GM12878 (cell line): ENCODE data around the gene PDGFD. TPM values are rescaled to one million over a fixed set of nuclear protein-coding genes. Genes with fewer than 3 reads are reported as not detected.

Experiments
- ATAC-seq: fragments of 200-7000 bp; cut with Tn5 transposase; 3 replicates; pipeline ENCODE4 v1.9.1; 2020; ENCODE audit warnings: mild to moderate bottlenecking, moderate library complexity
- BruUV-seq: library from RNA; stranded (reverse); fragments of 400-500 nt; replicated peaks from 2 replicates; lab custom pipeline; 2021; lab: Mats Ljungman, UMichigan
- CTCF ChIA-PET: fragments of 300-600 bp; sonication (Branson Sonifier 250); formaldehyde crosslinking; extraction: SDS; loops from one replicate; lab custom pipeline; 2021; ENCODE audit warnings: inconsistent platforms; lab: Yijun Ruan, JAX
- POLR2A ChIA-PET: fragments of 350-600 bp; formaldehyde crosslinking; extraction: SDS; loops from one replicate; lab custom pipeline; 2021; ENCODE audit warnings: inconsistent platforms; lab: Charles Lee
- RAD21 ChIA-PET: fragments of 300-600 bp; sonication (Branson Sonifier 250); formaldehyde crosslinking; loops from one replicate; lab custom pipeline; 2023; ENCODE audit warnings: antibody characterized with exemption; ENCODE audit not compliant: unreplicated experiment; lab: Charles Lee
- SMC1A ChIA-PET: fragments of 300-600 bp; sonication (Branson Sonifier 250); formaldehyde crosslinking; loops from one replicate; lab custom pipeline; 2023; ENCODE audit not compliant: unreplicated experiment, uncharacterized antibody; lab: Charles Lee
- DNase-seq: peaks from one replicate; pipeline ENCODE4 v3.0.0-alpha.2; 2011; ENCODE audit warnings: low read depth, low spot score
- FAIRE-seq: peaks from 3 replicates; lab custom pipeline; 2011; peaks lifted over from hg19 to GRCh38; lab: Jason Lieb, UNC
- H2AFZ ChIP-seq: 2 replicates; pipeline ENCODE4 v1.6.0; 2011; ENCODE audit warnings: low read depth, low read length, control low read depth; ENCODE audit not compliant: control insufficient read depth
- H3K27ac ChIP-seq: 2 replicates; pipeline ENCODE4 v1.5.1; 2011; ENCODE audit warnings: control low read depth; ENCODE audit not compliant: control insufficient read depth, insufficient read depth
- H3K27me3 ChIP-seq, 2 experiments: replicated peaks in 1 of 2; 2 replicates each; pipeline versions ENCODE4 v1.6.0 to v1.6.1; 2011; ENCODE audit warnings: low read length in 1 of 2; ENCODE audit not compliant: control insufficient read depth in 2 of 2, insufficient read depth in 2 of 2
- H3K36me3 ChIP-seq, 2 experiments: 2 replicates each; pipeline ENCODE4 v1.5.1; 2011; ENCODE audit warnings: low read length in 1 of 2; ENCODE audit not compliant: control insufficient read depth in 2 of 2, insufficient read depth in 2 of 2
- H3K4me1 ChIP-seq: 2 replicates; pipeline ENCODE4 v1.6.1; 2011; ENCODE audit warnings: mild to moderate bottlenecking, low read length, moderate library complexity, mixed read lengths; ENCODE audit not compliant: control insufficient read depth, insufficient read depth
- H3K4me2 ChIP-seq: 2 replicates; pipeline ENCODE4 v1.6.0; 2011; ENCODE audit warnings: control low read depth; ENCODE audit not compliant: control insufficient read depth, insufficient read depth
- H3K4me3 ChIP-seq: fragments of 200-600 bp; sonication (generic); 2 replicates; pipeline ENCODE4 v1.5.1; 2016
- H3K79me2 ChIP-seq: 2 replicates; pipeline ENCODE4 v1.6.0; 2011; ENCODE audit warnings: low read length; ENCODE audit not compliant: control insufficient read depth, insufficient read depth
- H3K9ac ChIP-seq: 2 replicates; pipeline ENCODE4 v1.8.0; 2011; ENCODE audit warnings: low read length, control low read depth, mixed read lengths; ENCODE audit not compliant: control insufficient read depth, insufficient read depth
- H3K9me3 ChIP-seq: replicated peaks from 3 replicates; pipeline ENCODE4 v1.5.1; 2011; ENCODE audit warnings: mild to moderate bottlenecking, low read length; ENCODE audit not compliant: control insufficient read depth, insufficient read depth
- H4K20me1 ChIP-seq: 2 replicates; pipeline ENCODE4 v1.6.0; 2011; ENCODE audit not compliant: control insufficient read depth, insufficient read depth
- WRNIP1 ChIP-seq: IDR thresholded peaks from 2 replicates; pipeline ENCODE4 v1.6.1; 2011; ENCODE audit warnings: low read depth, low read length, improper control_type of control experiment, borderline replicate concordance
- WGBS: methylation state at CpG from one replicate; pipeline ENCODE4 v1.1.6; 2016; ENCODE audit warnings: low lambda C conversion rate; ENCODE audit not compliant: insufficient replicate concordance, insufficient coverage; ENCODE audit errors: missing lambda C conversion rate; 5-methylcytosine and 5-hydroxymethylcytosine counted together
- in situ Hi-C: fragments of 300-500 bp; cut with MboI; formaldehyde crosslinking; loops from 9 replicates; pipeline ENCODE4 v1.14.3; 2018; ENCODE audit warnings: mixed read lengths
- intact Hi-C: fragments of 100-400 bp; cut with micrococcal nuclease; formaldehyde crosslinking; loops from one replicate; pipeline ENCODE4 v1.14.2; 2022; ENCODE audit not compliant: unreplicated experiment
- polyA plus RNA-seq, 11 experiments: library from polyadenylated mRNA; depleted of rRNA in 4 of 11; unstranded in 6 of 11; stranded (reverse) in 5 of 11; fragments of >200 nt; fragmentation: Nextera tagmentation in 4 of 11; fragmentation: Illumina TruSeq in 1 of 11; extraction: Ambion mirVana in 4 of 11; extraction: Trizol in 1 of 11; gene quantifications; 1 replicate in 1 of 11; 2 replicates in 10 of 11; pipeline versions ENCODE4 v1.2.1 to v1.2.3, GENCODE V29; 2011 to 2016; ENCODE audit warnings: inconsistent platforms in 2 of 11, missing spikeins in 2 of 11, low read depth in 1 of 11
- total RNA-seq, 4 experiments: library from RNA; depleted of rRNA in 3 of 4; stranded (reverse); fragments of >200 nt in 3 of 4; fragmentation: Illumina TruSeq in 1 of 4; extraction: Trizol in 1 of 4; gene quantifications; 2 replicates each; pipeline versions ENCODE4 v1.2.1 to v1.2.3, GENCODE V29; 2013 to 2021
- TF ChIP-seq, protein P1 (sequence below): fragments of 150-350 bp; IDR thresholded peaks from 2 replicates; pipeline ENCODE4 v1.6.1; 2016; ENCODE audit warnings: low read depth, low read length

Gene PDGFD
- total and polyA plus RNA-seq, 10 of the 15 experiments (the other 5 are each of a cell fraction or from before 2014, with no cell fraction given), result 0.05 to 0.13 TPM; not detected in 8

DNA sequence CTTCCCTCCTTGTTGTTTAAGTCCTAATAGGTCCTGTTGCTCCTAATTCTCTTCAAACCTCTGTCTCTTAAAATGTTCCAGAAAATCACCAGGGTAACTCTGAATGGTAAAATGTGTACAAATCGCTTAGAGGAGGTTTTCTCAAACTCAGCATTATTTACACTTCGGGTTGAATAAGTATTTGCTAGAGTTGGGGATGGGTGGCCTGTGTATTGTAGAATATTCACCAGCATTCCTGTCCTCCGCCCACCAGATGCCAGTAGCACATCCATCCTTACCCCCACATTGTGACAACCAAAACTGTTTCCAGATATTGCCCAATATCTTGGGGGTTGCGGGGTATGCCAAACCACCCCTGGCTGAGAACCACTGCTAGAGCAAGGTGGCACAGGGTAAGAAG lies 191.9 kb downstream of the PDGFD start:
- Histone ChIP-seq H3K4me3 (no peak overlapping the region), H3K4me2 (no peak overlapping the region), H4K20me1 (no peaks in the 10 kb centered on the region), H3K36me3 (no peaks in the 10 kb centered on the region), H3K9me3 (no peaks in the 10 kb centered on the region), H3K79me2 (no peaks in the 10 kb centered on the region), H2AFZ (no peak overlapping the region), H3K27me3 (no peaks in the 10 kb centered on the region; a peak in 1 of 4 replicates), H3K4me1 (no peaks in the 10 kb centered on the region; the same call in 1 of the 2 replicates)
- SMC1A ChIA-PET, result interaction anchor here (0.8 to 1.2 kb wide), 2 partner anchors 18 to 42 kb away, joined by 3 to 5 read pairs; no protein-coding TSS in a partner anchor
- RAD21 ChIA-PET, result interaction anchor here (1.1 kb wide), 1 partner anchor 43 kb away, joined by 4 read pairs; no protein-coding TSS in a partner anchor
- in situ Hi-C loops (no loop called here), intact Hi-C loops (no loop called here)
- no peak for ATAC-seq
- 28% methylated on average over 4 of the region's 4 CpGs for WGBS
- POLR2A ChIA-PET, result no interaction called here
- TF ChIP-seq, protein P1, sequence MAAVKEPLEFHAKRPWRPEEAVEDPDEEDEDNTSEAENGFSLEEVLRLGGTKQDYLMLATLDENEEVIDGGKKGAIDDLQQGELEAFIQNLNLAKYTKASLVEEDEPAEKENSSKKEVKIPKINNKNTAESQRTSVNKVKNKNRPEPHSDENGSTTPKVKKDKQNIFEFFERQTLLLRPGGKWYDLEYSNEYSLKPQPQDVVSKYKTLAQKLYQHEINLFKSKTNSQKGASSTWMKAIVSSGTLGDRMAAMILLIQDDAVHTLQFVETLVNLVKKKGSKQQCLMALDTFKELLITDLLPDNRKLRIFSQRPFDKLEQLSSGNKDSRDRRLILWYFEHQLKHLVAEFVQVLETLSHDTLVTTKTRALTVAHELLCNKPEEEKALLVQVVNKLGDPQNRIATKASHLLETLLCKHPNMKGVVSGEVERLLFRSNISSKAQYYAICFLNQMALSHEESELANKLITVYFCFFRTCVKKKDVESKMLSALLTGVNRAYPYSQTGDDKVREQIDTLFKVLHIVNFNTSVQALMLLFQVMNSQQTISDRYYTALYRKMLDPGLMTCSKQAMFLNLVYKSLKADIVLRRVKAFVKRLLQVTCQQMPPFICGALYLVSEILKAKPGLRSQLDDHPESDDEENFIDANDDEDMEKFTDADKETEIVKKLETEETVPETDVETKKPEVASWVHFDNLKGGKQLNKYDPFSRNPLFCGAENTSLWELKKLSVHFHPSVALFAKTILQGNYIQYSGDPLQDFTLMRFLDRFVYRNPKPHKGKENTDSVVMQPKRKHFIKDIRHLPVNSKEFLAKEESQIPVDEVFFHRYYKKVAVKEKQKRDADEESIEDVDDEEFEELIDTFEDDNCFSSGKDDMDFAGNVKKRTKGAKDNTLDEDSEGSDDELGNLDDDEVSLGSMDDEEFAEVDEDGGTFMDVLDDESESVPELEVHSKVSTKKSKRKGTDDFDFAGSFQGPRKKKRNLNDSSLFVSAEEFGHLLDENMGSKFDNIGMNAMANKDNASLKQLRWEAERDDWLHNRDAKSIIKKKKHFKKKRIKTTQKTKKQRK, result no peak
- TF ChIP-seq WRNIP1, result no peak
- TF ChIP-seq, all 136 proteins: peak for 0
- Histone ChIP-seq H3K27ac (no peak overlapping the region), H3K9ac (no peak overlapping the region)
- DNase-seq (no peak), FAIRE-seq (no peak)
- CTCF ChIA-PET, result no interaction called here
- no TSS peak for BruUV-seq
